Erythroblast (primary cell): ENCODE measurements around the gene MTERF1.

Experiments used
- GATA1 ChIP-seq: IDR thresholded peaks from 2 replicates; pipeline ENCODE4 v1.6.1; 2011; ENCODE audit warnings: low read depth, mild to moderate bottlenecking, control low read depth, low read length, moderate library complexity
- POLR2A ChIP-seq: IDR thresholded peaks from 2 replicates; pipeline ENCODE4 v1.6.1; 2011; ENCODE audit warnings: mild to moderate bottlenecking, low read length

DNA sequence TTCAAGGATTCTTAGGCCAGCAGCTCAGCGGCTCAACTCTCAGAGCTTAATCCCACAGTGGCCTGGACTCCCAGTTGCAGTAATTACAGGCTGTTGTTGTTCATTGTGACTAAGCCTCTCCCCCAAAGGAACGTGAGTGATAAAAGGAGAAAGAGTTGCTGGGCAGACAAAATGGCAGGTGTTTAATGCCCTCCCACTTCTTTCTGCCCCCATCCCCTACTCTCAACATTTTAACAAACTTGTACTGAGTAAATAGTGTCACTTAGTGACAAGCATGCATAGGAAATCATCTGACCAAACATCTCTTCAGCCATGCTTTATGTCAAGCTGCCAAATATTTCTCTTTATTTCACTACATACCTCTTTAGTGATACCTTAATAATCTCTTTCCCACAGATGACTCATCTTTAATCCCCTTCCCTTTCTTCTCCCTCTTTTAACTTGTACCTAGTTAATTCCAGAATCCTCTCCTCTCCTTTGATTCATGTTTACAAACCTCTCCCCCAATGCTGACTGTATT lies 12.4 kb upstream of the MTERF1 start:
- TF ChIP-seq POLR2A: no peak
- no peak for TF ChIP-seq GATA1
